Endometrial microvascular endothelial cells (primary cell): ENCODE data around the gene SLC37A1. TPM values are rescaled to one million over a fixed set of nuclear protein-coding genes. Genes with fewer than 3 reads are reported as not detected.

Experiments
- in situ Hi-C: cut with HindIII; loops from 2 replicates; pipeline ENCODE4 v1.10.0; 2017; ENCODE audit warnings: low sequenced_read_pairs, low pct_unique_long_range_greater_than_20kb; ENCODE audit errors: inconsistent ontology term
- total RNA-seq: library from RNA; depleted of rRNA; stranded (reverse); fragments of >200 nt; gene quantifications from one replicate; pipeline ENCODE4 v1.2.3, GENCODE V29; 2015; ENCODE audit errors: inconsistent ontology term

SLC37A1 gene
- total RNA-seq, 1 donor from 2014 or later = 7.0 TPM

GRCh38 chr21:42579456-42580075 lies 65.9 kb downstream of the SLC37A1 start:
- in situ Hi-C loops = loop anchor here (25.0 kb wide), 1 partner anchor 233 kb away; no protein-coding TSS in a partner anchor

- in situ Hi-C loops = loop anchor here (25.0 kb wide), 1 partner anchor 232 kb away; no protein-coding TSS in a partner anchor
Measured at GRCh38 chr21:42580076-42580792, 66.6 kb downstream of the SLC37A1 start.

GRCh38 chr21:42580793-42581321 lies 67.2 kb downstream of the SLC37A1 start:
- in situ Hi-C loops = loop anchor here (25.0 kb wide), 1 partner anchor 231 kb away; no protein-coding TSS in a partner anchor

DNA sequence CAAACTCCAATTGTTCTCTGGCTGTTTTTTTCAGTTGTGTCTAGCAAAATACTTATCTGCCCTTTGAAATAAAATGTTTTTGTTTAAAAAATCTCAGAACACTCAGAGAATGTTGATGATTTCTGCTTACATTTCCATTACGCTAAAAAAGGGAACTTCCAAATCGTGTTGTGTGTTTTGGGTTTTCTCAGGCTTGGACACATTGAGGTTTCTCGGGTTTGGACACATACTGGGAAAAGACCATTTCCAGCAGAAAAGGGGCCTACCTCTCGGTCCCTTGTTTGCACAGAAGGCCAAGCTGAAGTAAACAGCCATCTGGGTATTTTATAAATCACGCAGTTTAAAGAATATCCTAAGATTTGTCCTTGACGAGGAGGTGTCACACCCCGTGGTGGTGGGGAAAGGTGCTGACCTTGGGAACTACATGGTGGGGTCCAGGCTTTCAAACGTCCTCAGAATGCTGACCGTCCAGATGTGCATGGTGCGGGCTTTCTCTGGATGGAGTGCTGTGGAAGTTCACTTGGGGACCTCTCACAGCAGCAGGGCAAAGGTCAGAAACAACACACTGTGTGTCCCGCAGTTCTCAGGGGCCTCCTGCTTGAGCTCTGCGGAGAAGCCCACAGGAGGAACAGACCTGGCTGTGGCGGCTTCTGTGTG lies 67.8 kb downstream of the SLC37A1 start:
- in situ Hi-C loops = loop anchor here (25.0 kb wide), 1 partner anchor 231 kb away; no protein-coding TSS in a partner anchor

GRCh38 chr21:42581993-42582786 lies 68.5 kb downstream of the SLC37A1 start:
- in situ Hi-C loops = loop anchor here (25.0 kb wide), 1 partner anchor 230 kb away; no protein-coding TSS in a partner anchor

DNA sequence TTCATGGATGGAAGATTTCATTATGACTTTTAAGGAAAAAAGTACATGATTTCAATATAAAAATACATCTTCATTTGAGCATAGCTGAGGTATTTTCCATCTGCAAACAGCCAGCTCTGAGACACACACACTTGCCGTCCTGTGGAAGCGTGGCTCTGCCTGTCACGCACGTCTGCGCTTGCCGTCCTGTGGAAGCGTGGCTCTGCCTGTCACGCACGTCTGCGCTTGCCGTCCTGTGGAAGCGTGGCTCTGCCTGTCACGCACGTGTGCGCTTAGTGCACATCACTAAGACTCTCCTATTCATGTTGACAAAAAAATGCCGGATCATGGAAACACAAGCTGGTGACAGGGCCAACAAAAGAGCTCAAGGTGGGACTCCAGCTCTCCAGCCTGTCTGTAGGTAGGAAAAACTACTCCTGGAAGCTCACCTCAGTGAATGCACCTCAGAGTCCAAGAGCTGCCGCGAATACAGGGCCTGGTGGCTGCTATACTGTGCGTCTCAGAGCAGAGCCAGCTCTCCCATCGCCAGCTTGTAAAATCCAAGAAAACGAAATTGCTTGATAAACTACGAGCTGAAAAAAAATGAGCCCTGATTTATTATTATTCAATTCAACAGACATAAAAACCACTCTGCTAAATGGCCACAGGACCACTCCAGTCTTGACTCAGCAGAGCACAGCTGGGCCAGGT lies 69.3 kb downstream of the SLC37A1 start:
- in situ Hi-C loops = loop anchor here (25.0 kb wide), 1 partner anchor 229 kb away; no protein-coding TSS in a partner anchor

GRCh38 chr21:42583477-42584295 lies 70.0 kb downstream of the SLC37A1 start:
- in situ Hi-C loops = loop anchor here (25.0 kb wide), 1 partner anchor 229 kb away; no protein-coding TSS in a partner anchor

- in situ Hi-C loops = loop anchor here (25.0 kb wide), 1 partner anchor 228 kb away; no protein-coding TSS in a partner anchor
Measured at GRCh38 chr21:42584296-42584641, 70.6 kb downstream of the SLC37A1 start.

- in situ Hi-C loops = loop anchor here (25.0 kb wide), 1 partner anchor 226 kb away; no protein-coding TSS in a partner anchor
Measured at GRCh38 chr21:42585881-42586280, 72.2 kb downstream of the SLC37A1 start.

- in situ Hi-C loops = loop anchor here (25.0 kb wide), 1 partner anchor 226 kb away; no protein-coding TSS in a partner anchor
Measured at GRCh38 chr21:42586406-42586805, 72.8 kb downstream of the SLC37A1 start.

DNA sequence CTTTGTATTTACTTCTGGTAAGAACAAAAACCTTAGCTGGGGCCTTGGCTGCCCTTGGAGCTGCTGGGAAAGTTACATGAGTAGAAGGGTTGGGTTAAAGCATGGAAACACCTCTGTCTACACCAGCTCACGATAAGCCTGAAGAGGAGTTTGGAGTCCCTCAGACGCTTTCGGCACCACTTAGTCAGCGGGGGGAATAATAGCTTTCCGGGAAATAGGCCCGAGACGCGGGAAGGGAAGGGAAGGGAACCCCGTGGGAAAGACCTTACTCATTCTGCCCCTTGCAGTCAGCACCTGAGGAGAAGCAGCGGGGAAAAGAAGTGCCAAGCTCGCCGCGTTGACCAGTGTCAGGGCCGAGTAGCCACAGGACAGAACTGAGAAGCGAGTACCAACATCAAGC lies 73.4 kb downstream of the SLC37A1 start:
- in situ Hi-C loops = loop anchor here (25.0 kb wide), 1 partner anchor 225 kb away; no protein-coding TSS in a partner anchor

DNA sequence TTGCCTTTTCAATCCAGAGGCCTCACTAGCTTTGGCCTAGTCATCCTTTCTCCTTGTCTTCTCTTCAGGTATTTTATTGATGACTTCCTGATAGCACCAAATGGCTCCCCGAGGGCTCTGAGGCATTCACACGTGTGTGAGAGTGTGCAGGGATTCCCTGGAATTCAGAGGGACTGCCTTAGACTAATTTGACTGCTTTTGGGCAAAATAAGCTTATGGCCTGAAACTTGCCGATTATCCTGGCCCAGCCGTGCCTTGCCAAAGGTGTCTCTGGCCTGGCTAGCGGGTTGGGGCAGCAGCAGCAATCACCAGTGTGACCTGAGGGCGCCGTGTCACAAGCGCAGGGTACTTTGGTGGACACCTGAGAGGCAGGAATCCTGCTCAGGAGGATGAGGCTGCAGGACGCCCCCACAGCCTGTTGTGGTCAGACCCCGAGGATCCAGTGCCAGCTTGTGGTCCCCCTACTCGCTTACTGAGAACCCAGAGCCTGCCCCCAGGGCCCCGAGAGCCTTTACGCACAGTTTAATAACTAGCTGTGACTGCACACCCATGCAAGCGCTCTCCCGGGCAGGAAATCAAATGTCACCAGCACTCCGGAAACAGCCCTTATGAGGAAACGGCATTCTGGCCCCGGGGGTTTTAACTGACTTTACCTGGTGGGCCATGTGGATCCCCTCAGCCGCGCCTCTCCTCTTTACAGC lies 76.9 kb downstream of the SLC37A1 start:
- in situ Hi-C loops = loop anchor here (25.0 kb wide), 1 partner anchor 222 kb away; no protein-coding TSS in a partner anchor

GRCh38 chr21:42591170-42591869 lies 77.7 kb downstream of the SLC37A1 start:
- in situ Hi-C loops = loop anchor here (25.0 kb wide), 1 partner anchor 221 kb away; no protein-coding TSS in a partner anchor

DNA sequence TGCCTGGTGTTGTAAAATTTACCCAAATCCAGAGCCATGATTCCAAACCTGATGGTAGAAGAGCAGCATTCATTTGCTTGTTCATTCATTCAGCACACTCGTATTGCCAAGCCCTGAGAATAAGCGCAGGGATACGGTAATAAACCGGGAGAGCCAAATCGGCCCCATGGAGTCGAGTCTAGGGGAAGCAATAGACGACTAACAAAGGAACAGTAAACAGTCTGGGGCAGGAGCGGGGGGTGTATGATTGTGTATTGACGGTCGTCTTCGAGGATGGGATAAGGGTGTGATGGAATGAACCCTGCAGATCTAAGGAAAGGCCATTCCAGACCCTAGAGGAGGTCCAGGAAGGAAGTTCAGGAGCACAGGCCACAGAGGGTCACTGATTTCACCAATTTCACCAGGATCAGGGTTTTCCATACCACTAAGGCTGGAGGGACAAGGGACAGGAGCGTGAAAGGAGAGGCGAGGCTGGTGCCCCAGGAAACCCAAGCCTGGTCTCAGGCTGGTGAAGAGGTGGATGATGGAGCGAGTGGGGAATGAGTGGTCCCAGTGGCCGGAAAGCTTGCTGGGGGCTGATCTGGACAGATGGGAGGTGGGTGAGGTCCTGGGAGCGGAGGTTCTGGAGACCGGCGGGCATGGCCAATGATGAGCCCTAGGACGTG lies 78.6 kb downstream of the SLC37A1 start:
- in situ Hi-C loops = loop anchor here (25.0 kb wide), 1 partner anchor 220 kb away; no protein-coding TSS in a partner anchor
